Mesodermal cell (in vitro differentiated cells): ENCODE data around the gene ZNF385B. TPM values are rescaled to one million over a fixed set of nuclear protein-coding genes. Genes with fewer than 3 reads are reported as not detected.
"Not testable (repeated sequence)": the region's sequence is repeated elsewhere in the genome, so short reads cannot be mapped to it uniquely, and the experiment has no call there.

Experiments
- H3K27ac ChIP-seq: 2 replicates; pipeline ENCODE4 v1.7.0; 2013; ENCODE audit warnings: mild to moderate bottlenecking, low read depth, low read length, moderate library complexity; ENCODE audit not compliant: severe bottlenecking
- H3K36me3 ChIP-seq: 2 replicates; pipeline ENCODE4 v1.7.1; 2013; ENCODE audit warnings: mild to moderate bottlenecking, low read length, moderate library complexity; ENCODE audit not compliant: control insufficient read depth, insufficient read depth
- H3K4me1 ChIP-seq: one replicate; pipeline ENCODE4 v1.7.1; 2013; ENCODE audit warnings: mild to moderate bottlenecking, low read length; ENCODE audit not compliant: insufficient read depth, control insufficient read depth, poor library complexity, severe bottlenecking
- H3K4me3 ChIP-seq: 2 replicates; pipeline ENCODE4 v1.7.0; 2013; ENCODE audit warnings: low read length, control low read depth, mild to moderate bottlenecking; ENCODE audit not compliant: insufficient read depth, poor library complexity, severe bottlenecking; ENCODE audit errors: extremely low read depth
- H3K9me3 ChIP-seq: 2 replicates; pipeline ENCODE4 v1.7.1; 2013; ENCODE audit warnings: mild to moderate bottlenecking, low read length, moderate library complexity; ENCODE audit not compliant: control insufficient read depth
- WGBS, 2 experiments: methylation state at CpG; one replicate each; pipeline ENCODE4 v1.1.5; 2013; ENCODE audit warnings: missing lambda C conversion rate in 2 of 2; ENCODE audit not compliant: insufficient coverage in 2 of 2; 5-methylcytosine and 5-hydroxymethylcytosine counted together
- polyA plus RNA-seq, 2 experiments: library from polyadenylated mRNA; stranded (reverse); fragments of 50-300 nt; gene quantifications; one replicate each; pipeline ENCODE4 v1.2.3, GENCODE V29; 2013

ZNF385B gene
- polyA plus RNA-seq (2013, experiment 1 of 2), result 0.37 TPM
- polyA plus RNA-seq (2013, experiment 2 of 2), result 0.51 TPM

GRCh38 chr2:179861416-179862067 is at the start of gene ZNF385B:
TSS of gene ZNF385B (minus strand) at chr2:179861612.
- no peaks in the 10 kb centered on the region for H3K4me1 ChIP-seq
- WGBS, 2 experiments, result 1 to 3% methylated on average over 33 to 54 of the region's 55 CpGs
- peak within 1 kb of the TSS; percentile 43 for H3K4me3 ChIP-seq
- H3K27ac ChIP-seq, result no peak within 1 kb of the TSS
- no peaks in the 10 kb centered on the region for H3K36me3 ChIP-seq
- no peaks in the 10 kb centered on the region for H3K9me3 ChIP-seq

- no peaks in the 10 kb centered on the region for H3K9me3 ChIP-seq
- H3K4me3 ChIP-seq, result no peak overlapping the region
- 50% methylated on average over 1 of the region's 3 CpGs; no CpG with 5 or more reads in 1 of the 2 experiments for WGBS, 2 experiments
Observed at GRCh38 chr2:179910735-179911113, 49.3 kb upstream of the ZNF385B start.

GRCh38 chr2:179909845-179910734 is 48.7 kb upstream of the ZNF385B start:
- no peaks in the 10 kb centered on the region for H3K9me3 ChIP-seq
- WGBS, 2 experiments, result 82 to 91% methylated on average over 2 to 5 of the region's 6 CpGs

More at GRCh38 chr2:179910735-179911113, 49.3 kb upstream of the ZNF385B start:
- H3K4me1 ChIP-seq, result no peaks in the 10 kb centered on the region
- H3K27ac ChIP-seq, result no peak overlapping the region
- no peaks in the 10 kb centered on the region for H3K36me3 ChIP-seq

GRCh38 chr2:179900655-179901054 is 39.2 kb upstream of the ZNF385B start:
- Histone ChIP-seq H3K27ac (no peak overlapping the region), H3K9me3 (peaks cover 12% of the 10 kb centered on the region), H3K4me1 (no peaks in the 10 kb centered on the region), H3K4me3 (no peak overlapping the region), H3K36me3 (no peaks in the 10 kb centered on the region)
- 98 to 100% methylated on average over 1 to 3 of the region's 5 CpGs for WGBS, 2 experiments

More at GRCh38 chr2:179909845-179910734, 48.7 kb upstream of the ZNF385B start:
- Histone ChIP-seq H3K27ac (no peak overlapping the region), H3K36me3 (no peaks in the 10 kb centered on the region), H3K4me3 (no peak overlapping the region), H3K4me1 (no peaks in the 10 kb centered on the region)

- H3K27ac ChIP-seq, result no peak overlapping the region
- peaks cover 12% of the 10 kb centered on the region for H3K9me3 ChIP-seq
- H3K36me3 ChIP-seq, result no peaks in the 10 kb centered on the region
- WGBS, 2 experiments, result no CpG with 5 or more reads among the region's 1 CpG
- no peak overlapping the region for H3K4me3 ChIP-seq
- H3K4me1 ChIP-seq, result no peaks in the 10 kb centered on the region
Observed at GRCh38 chr2:179899666-179900065, 38.3 kb upstream of the ZNF385B start.

- 33 to 62% methylated on average over 2 of the region's 4 CpGs for WGBS, 2 experiments
- Histone ChIP-seq H3K4me1 (no peaks in the 10 kb centered on the region), H3K4me3 (no peak overlapping the region), H3K36me3 (no peaks in the 10 kb centered on the region), H3K9me3 (peaks cover 12% of the 10 kb centered on the region), H3K27ac (no peak overlapping the region)
Observed at GRCh38 chr2:179898873-179899272, 37.5 kb upstream of the ZNF385B start.

- Histone ChIP-seq H3K9me3 (peaks cover 3% of the 10 kb centered on the region), H3K4me3 (no peak overlapping the region), H3K4me1 (no peaks in the 10 kb centered on the region), H3K27ac (no peak overlapping the region), H3K36me3 (no peaks in the 10 kb centered on the region)
- WGBS, 2 experiments, result 83 to 97% methylated on average over 2 of the region's 3 CpGs
Observed at GRCh38 chr2:179893616-179894015, 32.2 kb upstream of the ZNF385B start.

- WGBS, 2 experiments, result 64 to 100% methylated on average over 1 to 2 of the region's 2 CpGs
- Histone ChIP-seq H3K36me3 (no peaks in the 10 kb centered on the region), H3K4me3 (no peak overlapping the region), H3K9me3 (peaks cover 7% of the 10 kb centered on the region), H3K27ac (no peak overlapping the region), H3K4me1 (no peaks in the 10 kb centered on the region)
Observed at GRCh38 chr2:179891237-179891636, 29.8 kb upstream of the ZNF385B start.

- H3K9me3 ChIP-seq, result peaks cover 7% of the 10 kb centered on the region
- no peak overlapping the region for H3K27ac ChIP-seq
- H3K36me3 ChIP-seq, result no peaks in the 10 kb centered on the region
- no peaks in the 10 kb centered on the region for H3K4me1 ChIP-seq
- no peak overlapping the region for H3K4me3 ChIP-seq
Observed at GRCh38 chr2:179890666-179891065, 29.3 kb upstream of the ZNF385B start.

GRCh38 chr2:179888642-179889041 is 27.2 kb upstream of the ZNF385B start:
- H3K27ac ChIP-seq, H3K4me3 ChIP-seq, H3K9me3 ChIP-seq, H3K36me3 ChIP-seq, H3K4me1 ChIP-seq: not testable (repeated sequence)
- WGBS, 2 experiments, result 84 to 92% methylated on average over 3 to 5 of the region's 6 CpGs

- 79 to 89% methylated on average over 2 of the region's 8 CpGs for WGBS, 2 experiments
- Histone ChIP-seq H3K27ac (no peak overlapping the region), H3K4me1 (peaks cover 4% of the 10 kb centered on the region), H3K9me3 (peaks cover 7% of the 10 kb centered on the region), H3K36me3 (no peaks in the 10 kb centered on the region), H3K4me3 (no peak overlapping the region)
Observed at GRCh38 chr2:179884193-179884592, 22.8 kb upstream of the ZNF385B start.
